NCI-H748 (cell line): ENCODE measurements around the gene BRME1.
A peak's percentile ranks its signal among the peaks of the same experiment; 100 is the strongest.

Source experiments
- DNase-seq: peaks from one replicate; lab custom pipeline; 2025; ENCODE audit not compliant: unreplicated experiment; lab: John Stamatoyannopoulos, UW

The BRME1 gene

DNA sequence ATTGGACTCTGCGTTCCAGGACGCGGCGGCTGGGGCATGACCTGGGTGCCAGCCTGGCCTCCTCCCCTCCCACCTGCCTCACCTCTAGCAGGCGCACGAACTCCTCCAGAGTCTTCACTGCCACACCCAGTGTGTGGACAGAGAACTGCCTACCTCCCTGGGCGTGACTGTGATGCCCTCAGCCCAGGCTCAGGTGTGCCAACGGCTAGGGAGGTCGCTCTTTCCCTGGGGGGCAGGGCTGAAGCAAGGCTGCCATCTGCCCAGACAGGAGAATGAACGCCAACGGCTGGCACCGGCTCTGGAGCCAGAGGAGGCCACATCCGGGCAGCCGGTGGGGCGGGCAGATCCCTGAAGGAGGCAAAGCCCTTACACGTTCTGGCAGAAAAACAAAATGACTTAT, 17.6 kb downstream of the BRME1 start:
- no peak for DNase-seq

DNA sequence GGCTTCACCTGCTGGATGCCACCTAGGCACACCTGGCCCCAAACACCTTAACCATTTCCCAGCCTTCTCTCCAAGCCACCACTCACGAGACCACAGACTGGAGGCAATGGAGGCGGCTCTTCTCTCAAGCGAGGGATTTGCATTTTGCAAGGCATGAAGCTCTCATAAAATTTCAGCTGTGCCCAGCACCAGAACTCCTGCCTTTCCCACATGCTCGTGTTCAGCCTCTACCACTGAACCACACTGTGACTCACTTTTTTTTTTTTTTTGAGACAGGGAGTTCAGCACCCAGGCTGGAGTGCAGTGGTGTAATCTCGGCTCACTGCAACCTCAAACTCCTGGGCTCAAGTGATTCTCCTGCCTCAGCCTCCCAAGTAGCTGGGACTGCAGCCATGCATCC, 18.4 kb downstream of the BRME1 start:
- no peak for DNase-seq

DNA sequence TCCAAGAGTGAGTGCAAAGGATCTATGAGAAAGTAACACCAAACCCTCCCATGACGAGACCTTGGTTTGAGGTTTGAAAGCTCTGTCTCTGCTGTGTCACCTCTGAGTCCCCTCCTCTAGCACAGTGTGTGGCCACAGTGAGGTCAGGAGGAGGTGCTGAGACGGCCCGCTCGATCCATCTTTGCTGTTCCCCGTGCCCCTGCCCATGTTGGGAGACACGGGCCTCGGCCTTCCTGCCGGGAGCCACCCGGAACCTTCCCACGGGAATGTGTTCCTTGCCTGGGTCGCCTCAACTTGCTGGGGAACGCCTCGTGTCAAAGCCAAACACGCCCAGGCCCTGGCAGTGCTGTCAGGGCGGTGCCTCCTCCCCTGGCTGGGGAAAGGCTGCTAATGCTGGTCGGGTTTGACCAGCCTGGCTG, 18.9 kb downstream of the BRME1 start:
- no peak for DNase-seq

DNA sequence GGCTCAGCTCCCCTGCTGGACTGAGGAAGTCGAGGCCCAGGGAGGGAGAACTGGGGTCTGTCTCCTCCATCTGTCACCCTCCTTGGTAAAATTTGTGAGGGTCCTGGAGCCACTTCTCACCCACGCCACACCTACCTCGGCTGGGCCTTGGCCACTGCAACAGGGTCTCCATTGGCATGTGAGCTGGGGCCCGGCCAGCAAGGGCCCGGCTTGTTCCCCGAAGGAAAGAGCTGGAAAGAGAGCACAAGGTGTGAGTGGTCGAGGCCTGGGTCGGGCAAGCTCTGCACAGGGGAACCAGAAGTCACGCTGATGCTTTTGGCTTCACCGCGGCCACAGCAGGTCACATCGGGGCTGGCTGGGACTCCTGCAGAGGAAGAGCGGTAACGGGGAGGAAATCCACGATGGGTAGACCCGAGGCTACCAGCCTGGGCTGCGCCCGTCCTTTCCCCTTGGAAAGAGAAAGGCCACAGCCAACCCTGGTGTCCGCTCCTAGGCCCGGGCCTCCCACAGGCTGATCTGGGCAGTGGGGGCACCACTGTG, 20.0 kb downstream of the BRME1 start:
- no peak for DNase-seq

DNA sequence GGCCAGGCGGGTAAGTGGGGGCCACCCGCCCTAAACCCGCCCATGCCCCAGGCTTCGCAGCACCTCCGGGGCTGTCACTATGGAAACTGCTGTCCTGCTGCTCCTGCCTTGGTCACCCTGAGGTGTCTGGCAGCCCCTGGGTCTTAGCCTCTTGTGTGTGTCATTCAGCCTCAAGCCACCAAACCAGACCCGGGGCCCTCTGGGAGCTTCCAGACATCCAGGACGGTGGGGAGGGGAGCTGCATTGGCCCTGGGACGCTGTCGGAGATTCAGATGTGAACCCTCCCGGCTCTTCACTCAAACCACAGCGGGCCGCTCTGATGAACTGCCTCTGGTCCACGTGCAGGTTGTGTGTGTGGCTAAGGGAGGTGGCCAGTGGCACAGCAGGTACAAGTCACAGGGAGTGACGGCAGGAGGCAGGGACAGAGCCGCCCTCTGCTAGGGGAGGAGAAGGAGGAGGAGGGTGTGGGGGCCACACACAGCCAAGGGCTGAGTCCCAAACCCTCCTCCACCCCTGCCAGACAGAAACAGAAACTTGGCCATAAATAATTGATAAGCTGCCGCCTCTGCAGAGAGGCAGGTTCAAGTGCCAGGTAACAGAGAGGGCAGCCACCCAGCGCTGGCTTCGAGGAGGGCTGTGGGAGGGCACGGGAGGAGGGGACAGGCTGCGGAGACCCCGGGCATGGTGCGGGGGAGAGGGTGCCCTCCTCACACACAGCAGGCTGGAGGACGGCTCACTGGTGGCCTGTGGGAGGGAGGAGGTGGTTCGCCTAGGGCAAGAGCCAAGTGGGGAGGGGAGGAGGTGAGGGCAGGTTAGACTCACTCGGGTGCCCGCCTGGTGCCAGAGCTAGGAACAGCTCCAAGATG, 21.0 kb downstream of the BRME1 start:
- no peak for DNase-seq

DNA sequence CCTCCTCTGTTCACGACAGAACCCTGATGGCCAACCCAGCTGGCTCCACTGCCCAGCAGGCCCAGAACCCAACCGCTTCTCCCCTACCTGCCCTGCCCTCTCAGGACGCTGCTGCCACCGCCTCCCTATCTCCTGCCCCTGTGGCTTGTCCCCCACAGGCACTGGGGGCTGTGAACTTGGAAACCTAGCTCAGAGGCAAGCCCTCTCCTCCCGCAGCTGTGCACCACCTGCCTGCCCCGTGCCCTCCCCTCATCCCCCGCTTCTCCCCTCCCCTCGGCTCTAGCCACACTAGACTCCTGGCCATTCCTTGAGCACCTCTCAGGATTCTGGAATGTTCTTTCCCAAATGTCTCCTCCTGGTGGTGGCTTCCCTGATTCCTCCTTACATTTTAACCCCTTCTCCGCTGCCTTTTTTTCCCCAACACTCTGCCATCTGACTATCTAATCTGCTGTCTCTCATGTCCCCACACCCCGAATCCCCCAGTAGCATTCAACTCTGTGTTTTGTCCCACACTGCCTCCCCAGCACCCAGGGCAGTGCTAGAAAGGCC, 22.3 kb downstream of the BRME1 start:
- no peak for DNase-seq

DNA sequence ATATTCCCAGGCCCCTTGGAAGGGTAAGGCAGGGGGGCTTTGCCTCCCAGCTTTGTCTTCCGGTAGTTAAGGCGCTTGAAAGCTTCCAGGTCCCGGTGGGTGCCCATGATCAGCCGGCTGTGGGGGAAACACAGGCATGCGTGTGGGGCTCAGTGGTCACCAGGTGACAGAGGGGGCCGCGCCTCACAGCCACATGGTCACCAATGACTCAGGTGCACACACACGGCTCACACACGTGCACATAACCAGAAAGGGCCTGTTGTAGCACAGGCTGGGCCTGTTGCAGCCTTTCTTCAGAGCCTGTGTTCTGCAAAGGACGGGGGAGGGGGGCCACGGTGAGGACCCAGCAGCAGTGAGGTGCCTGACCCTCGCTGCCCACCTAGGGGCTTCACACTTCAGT, 23.1 kb downstream of the BRME1 start:
- DNase-seq, result no peak

DNA sequence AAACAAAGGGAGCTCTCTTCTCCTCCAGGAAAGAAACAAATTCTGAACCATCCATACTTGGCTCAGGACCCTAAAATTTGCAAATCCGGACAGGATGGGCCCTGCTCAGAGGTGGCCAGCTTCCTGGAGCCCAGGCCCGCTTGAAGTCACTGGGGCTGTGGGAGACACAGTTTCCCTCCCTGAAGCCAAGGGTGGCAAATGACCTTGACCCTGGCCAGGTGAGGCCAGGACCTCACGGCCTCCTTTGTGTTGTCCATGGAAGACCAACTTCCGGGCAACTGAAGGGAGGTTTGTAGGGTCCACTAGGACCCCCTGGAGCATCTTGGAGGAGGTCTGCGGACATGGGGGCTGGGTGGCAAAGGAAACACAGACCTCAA, 23.5 kb downstream of the BRME1 start:
- DNase-seq, result no peak

DNA sequence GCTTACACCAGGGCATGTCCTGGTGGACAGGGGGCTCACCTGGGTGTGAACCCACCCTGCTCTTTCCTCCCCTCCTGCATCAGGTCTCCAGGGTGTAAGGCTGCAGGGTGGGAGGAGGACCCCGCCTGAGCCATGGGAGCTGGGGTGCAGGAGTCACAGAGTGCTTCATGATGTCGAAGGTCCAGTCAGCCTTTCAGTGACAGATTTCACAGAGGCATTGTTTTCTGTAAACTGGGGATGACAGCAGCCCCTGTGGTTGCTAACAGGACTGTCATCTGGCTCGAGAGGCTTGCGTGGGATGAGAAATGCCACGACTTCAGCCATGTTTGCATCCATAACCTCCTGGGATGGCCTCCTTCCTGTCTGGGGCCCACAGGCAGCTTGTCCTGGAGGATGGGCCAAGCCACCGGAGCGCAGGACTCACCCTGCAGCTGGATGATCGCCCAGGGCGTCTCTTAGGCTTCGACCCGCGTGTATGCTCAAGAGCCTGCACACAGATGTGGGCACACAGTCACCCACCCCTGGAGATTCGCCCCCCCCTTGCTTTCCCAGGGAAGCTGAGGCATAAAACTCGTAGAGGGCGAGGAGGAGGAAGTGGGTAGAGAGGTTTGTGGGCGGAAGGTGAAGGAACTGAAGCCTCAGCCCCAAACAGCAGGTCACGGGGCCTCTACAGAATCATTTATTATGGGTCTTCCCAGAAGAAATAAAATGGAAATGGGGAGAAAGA, 24.1 kb downstream of the BRME1 start:
- no peak for DNase-seq

DNA sequence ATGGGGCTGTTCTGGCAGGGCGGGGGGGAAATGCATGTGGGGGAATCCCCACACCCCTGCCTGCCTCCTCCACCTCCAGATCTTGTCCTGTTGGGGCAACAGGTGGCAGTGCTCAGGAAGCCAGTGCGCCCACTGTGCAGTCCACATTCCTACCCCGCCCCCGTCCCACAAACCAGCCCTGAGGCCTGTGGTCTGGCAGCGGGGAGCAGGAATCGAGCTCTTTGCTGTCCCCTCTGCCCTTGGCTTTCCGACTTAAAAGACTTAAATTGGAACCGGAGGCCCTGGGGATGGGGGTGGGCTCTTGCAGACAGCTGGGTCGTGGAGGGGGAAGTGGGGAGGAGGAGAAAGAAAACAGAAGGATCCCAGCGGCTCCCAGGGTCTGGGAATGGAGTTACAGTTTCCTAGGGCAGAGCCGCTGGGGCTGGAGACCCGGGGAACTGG, 24.6 kb downstream of the BRME1 start:
- DNase-seq, result no peak

DNA sequence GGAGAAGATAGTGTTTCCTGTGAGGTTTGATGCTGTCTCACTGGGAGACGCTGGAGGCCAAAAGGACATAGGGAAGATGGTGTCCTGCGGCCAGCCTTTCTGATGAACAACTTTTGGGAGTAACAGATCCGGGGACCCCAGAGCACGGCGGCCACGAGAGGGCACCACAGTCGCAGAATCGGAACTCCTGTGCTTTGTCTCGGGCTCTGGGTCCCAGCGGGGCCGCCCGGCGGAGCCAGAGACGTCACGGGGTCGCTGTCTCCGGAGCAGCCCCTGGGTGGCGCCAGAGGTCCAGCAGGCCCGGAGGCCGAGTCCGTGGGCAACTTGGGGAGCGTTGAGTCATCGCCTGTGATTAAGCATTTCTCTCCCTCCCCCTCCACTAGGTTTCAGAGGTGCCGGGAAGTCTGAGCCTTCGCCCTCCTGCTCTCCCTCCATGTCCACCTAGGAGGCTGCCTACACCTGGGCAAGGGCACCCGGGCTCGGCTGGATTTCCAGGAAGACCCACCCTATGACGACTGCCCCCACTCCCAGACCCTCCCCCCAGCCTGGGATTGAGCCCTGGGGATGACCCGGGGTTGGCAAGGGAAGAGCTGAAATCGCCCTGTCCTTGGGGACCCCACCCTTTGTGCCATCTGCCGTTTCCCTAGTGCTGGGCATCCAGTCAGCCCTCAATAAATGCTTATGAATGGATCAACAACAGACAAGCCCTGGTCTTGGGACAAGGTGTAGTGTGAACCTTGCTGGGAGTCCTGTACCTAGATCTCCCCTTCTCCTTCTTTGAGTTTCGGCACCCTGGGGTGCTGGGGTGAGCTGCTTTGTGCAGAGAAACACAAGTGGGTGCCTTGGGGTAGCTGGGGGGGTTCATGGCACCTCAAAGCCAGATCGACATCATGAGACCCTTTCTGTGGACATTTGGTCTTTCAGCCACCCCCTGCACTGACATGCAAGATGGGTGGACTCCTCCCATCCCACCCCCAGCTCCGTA, 25.6 kb downstream of the BRME1 start:
- peak; percentile 90 for DNase-seq

DNA sequence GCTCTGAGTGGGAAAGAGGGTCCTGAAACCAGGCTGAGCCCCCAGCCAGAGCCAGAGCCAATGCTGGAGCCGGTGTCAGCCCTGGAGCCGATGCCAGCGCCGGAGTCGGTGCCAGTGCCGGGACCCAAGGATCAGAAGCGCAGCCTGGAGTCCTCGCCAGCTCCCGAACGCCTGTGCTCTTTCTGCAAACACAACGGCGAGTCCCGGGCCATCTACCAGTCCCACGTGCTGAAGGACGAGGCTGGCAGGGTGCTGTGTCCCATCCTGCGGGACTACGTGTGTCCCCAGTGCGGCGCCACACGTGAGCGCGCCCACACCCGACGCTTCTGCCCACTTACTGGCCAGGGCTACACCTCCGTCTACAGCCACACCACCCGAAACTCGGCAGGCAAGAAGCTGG, 28.6 kb downstream of the BRME1 start:
- no peak for DNase-seq

DNA sequence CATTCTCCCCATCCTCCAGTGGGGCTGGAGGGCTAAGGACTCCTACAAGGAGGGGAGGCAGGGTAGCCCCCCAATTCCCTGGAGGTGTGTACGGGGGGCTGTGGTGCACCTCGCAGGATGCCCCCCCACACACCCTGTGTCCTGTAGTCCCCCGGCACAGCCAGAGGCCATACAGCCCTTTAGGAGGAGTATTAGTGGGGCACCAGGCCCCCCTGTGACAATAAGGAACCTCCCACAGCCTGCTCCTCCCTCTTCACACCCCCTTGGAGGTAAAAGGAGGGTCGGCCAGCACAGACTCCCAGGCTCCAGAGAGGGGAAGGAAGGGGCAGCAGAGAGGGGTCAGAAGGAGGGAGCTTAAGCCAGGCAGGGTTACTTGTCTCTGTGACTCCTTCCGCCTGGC, 29.1 kb downstream of the BRME1 start, which contains the start of gene NANOS3:
Gene NANOS3, plus strand, starts transcription at position 301 of the 400 bp plus-strand sequence. CDS start 115 bp downstream, outside the sequence.
- DNase-seq, result no peak

DNA sequence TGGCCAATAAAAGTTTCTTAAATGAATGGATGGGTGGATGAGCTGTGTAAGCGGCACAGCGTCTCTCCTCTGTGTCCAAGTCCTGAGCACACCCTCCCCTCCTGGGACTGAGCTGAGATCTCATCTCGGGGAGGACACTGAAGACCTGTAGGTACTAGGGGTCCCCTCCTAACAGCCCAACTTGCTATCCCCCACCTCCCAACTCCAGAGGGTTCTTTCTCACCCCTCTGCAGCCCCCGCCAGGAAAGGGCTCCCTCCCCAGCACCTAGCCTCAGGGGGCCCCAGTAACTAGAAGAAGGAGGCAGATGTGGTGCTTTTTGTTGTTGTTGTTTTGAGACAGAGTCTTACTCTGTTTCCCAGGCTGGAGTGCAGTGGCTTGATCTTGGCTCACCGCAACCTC, 30.1 kb downstream of the BRME1 start:
- DNase-seq, result no peak

DNA sequence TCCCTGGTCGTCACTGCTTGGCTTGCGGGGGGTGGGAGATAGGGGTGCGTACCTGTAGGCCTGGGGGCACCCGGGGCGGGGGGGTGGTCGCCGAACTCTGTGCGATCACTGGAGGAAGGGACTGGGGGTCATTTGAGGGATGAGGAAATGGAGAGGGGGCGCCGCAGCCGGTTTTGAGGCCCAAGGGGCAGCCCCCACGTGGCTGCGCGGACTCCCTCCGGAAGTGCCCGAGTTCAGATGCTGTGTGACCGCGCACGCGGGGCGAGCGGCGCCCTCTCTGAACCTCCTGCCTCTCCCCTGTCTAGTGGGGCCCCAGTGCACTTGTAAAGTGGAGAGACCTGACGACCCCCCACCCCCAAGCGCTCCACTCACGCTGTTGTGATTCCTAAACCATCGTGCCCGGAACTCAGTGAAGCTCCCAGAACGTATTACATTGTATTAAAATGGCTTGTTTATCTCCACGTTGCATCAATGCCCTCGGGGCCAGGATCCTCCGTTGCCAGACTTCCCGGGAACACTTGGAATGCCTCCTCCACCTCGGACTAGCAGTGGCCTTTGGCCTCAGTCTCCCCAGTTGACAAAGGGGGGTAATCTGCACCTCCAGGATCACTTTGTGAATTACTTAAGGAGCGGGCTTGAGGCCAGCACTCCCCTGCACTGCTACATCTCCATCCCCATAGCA, 31.9 kb downstream of the BRME1 start:
- no peak for DNase-seq

DNA sequence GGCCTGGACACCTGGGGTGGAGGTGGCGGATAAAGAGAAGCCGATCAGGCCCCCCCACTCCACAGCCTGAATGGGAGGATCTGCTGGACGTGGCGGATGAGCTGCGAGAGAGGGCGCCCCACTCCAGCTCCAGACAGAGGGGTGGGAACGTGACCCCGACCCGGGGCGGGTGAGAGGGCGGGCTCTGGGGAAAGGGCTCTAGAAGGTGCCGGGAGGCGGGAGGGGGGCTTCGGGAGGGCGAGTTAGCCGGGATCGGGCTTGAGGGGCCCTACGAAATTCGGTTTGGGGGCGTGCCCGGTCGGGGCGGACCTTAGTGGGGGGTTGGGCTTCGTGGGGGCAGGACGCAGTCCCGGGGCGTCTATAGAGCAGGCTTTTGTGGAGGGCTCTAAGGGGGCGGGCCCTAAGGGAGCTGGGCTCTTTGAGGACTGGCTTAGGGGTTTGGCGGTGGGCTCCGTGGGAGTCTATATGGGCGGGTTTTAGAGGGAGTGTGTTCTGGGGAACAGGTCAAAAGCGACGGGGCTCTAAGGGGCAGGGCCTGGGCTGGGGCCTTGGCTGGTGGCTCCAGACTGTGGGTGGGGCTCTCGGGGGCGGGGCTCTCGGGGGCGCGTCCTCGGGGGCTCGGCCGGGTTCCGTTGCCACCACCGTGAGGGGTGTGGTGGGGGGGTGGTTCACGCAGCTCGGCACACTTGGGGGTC, 33.1 kb downstream of the BRME1 start:
- DNase-seq, result peak; percentile 37

DNA sequence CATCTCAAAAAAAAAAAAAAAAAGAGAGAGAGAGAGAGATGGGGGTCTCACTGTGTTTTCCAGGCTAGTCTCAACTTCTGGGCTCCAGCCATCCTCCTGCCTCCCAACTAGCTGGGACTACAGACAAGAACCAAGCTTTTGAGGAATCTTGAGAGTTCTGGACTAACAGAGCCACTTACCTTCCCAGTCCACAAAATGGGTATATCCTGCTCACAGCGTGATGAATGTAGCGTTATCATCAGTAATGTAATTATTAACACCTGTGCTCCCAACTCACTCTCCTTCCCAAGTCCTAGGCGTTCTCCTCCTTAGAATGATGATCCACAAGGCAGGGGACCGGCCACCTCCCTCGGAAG, 33.6 kb downstream of the BRME1 start:
- DNase-seq, result no peak

DNA sequence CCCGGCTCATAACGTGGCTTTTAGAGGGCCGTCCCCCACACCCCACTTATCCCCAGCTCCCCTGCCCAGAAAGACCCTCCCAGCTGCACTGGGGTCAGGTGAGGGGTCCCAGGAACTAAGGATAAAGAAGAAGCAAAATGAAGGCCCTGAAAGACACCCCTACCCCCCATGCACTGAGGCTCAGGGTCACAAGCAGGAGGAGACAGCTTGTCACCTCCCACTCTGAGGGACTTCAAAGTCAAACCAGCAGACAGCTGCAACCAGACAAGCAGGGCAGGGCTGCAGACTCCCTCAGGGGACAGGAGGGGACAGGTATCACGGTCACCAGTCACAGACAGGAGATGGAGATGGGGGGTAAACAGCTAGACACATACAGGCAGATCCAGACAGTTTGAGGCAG, 35.0 kb downstream of the BRME1 start:
- no peak for DNase-seq

DNA sequence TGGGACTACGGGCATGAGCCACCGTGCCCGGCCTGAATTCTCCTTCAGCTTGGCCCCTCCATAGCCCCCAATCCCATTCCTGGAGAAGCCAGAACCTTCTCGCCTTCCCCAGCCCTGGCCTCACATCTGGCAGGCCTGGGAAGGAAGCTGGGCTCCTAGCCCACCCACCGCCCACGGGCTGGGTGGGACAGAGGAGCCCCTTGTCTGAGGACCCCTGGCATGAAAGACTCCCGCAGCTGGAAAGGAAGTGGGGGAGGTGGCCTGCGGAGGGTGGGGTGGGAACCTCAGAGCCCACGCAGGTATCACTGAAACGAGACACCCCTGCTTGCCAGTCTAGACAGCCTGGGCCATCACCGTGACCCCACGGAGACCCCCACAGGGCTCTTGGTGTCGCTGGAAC, 36.6 kb downstream of the BRME1 start:
- DNase-seq, result no peak
